PFSK-1 (cell line): ENCODE data around the gene LUZP2.

ENCODE experiments used
- POLR2AphosphoS5 ChIP-seq: IDR thresholded peaks from 2 replicates; pipeline ENCODE4 v1.6.1; 2012; ENCODE audit warnings: low read depth, mild to moderate bottlenecking, control low read depth, low read length, moderate library complexity
- SIN3A ChIP-seq: IDR thresholded peaks from 2 replicates; pipeline ENCODE4 v1.6.1; 2012; ENCODE audit warnings: mild to moderate bottlenecking, low read length, moderate library complexity, borderline replicate concordance; ENCODE audit not compliant: insufficient read depth
- TAF1 ChIP-seq: IDR thresholded peaks from 2 replicates; pipeline ENCODE4 v1.6.1; 2012; ENCODE audit warnings: low read length, control low read depth, borderline replicate concordance; ENCODE audit not compliant: insufficient read depth
- TF ChIP-seq, protein P1 (sequence below), 2 experiments: IDR thresholded peaks; 2 replicates each; pipeline versions ENCODE4 v1.6.1 to v1.8.0; 2011 to 2012; ENCODE audit warnings: low read depth in 2 of 2, low read length in 2 of 2, control low read depth in 1 of 2, inconsistent platforms in 1 of 2, mild to moderate bottlenecking in 1 of 2, moderate library complexity in 1 of 2; ENCODE audit not compliant: insufficient read depth in 1 of 2

DNA sequence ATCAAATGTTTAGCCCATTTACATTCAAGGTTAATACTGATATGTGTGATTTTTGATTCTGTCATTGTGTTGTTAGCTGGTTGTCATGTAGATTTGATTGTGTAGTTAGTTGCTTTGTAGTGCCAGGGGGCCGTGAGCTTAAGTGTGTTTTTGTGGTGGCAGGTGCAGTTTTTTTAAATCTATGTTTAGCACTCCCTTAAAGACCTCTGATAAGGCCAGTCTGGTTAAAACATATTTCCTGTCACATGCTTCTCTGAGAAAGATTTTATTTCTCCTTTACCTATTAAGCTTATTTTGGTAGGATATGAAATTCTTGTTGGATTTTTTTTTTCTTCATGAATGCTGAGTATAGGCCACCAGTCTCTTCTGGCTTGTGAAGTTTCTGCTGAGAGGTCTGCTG is 540.6 kb downstream of the LUZP2 start:
- TF ChIP-seq TAF1 (no peak), POLR2AphosphoS5 (no peak), SIN3A (no peak)
- TF ChIP-seq, protein P1, sequence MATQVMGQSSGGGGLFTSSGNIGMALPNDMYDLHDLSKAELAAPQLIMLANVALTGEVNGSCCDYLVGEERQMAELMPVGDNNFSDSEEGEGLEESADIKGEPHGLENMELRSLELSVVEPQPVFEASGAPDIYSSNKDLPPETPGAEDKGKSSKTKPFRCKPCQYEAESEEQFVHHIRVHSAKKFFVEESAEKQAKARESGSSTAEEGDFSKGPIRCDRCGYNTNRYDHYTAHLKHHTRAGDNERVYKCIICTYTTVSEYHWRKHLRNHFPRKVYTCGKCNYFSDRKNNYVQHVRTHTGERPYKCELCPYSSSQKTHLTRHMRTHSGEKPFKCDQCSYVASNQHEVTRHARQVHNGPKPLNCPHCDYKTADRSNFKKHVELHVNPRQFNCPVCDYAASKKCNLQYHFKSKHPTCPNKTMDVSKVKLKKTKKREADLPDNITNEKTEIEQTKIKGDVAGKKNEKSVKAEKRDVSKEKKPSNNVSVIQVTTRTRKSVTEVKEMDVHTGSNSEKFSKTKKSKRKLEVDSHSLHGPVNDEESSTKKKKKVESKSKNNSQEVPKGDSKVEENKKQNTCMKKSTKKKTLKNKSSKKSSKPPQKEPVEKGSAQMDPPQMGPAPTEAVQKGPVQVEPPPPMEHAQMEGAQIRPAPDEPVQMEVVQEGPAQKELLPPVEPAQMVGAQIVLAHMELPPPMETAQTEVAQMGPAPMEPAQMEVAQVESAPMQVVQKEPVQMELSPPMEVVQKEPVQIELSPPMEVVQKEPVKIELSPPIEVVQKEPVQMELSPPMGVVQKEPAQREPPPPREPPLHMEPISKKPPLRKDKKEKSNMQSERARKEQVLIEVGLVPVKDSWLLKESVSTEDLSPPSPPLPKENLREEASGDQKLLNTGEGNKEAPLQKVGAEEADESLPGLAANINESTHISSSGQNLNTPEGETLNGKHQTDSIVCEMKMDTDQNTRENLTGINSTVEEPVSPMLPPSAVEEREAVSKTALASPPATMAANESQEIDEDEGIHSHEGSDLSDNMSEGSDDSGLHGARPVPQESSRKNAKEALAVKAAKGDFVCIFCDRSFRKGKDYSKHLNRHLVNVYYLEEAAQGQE (IDR thresholded peaks at IDR 0.05; ENCODE audit: insufficient read depth in 1 of 2, low read depth in 2 of 2, low read length in 2 of 2) = no peak
